ENCODE results near the gene DHX34.

- TF ChIP-seq CTCF (IDR thresholded peaks at IDR 0.05) (no peak), POLR2A (IDR thresholded peaks at IDR 0.05) (no peak)
Measured at GRCh38 chr19:47344425-47344824, 4.7 kb upstream of the DHX34 start.

Data from heart left ventricle (tissue), 13 donors.